HG03060 (cell line): Measurements from ENCODE around the gene ENAH.
"Not testable (repeated sequence)": the region's sequence is repeated elsewhere in the genome, so short reads cannot be mapped to it uniquely, and the experiment has no call there.

ENCODE experiments used
- ATAC-seq: cut with Tn5 transposase; IDR thresholded peaks from one replicate; pipeline ENCODE4 v1.9.1; 2021; ENCODE audit warnings: low read depth, moderate number of reproducible peaks; ENCODE audit not compliant: unreplicated experiment

ENAH gene

DNA sequence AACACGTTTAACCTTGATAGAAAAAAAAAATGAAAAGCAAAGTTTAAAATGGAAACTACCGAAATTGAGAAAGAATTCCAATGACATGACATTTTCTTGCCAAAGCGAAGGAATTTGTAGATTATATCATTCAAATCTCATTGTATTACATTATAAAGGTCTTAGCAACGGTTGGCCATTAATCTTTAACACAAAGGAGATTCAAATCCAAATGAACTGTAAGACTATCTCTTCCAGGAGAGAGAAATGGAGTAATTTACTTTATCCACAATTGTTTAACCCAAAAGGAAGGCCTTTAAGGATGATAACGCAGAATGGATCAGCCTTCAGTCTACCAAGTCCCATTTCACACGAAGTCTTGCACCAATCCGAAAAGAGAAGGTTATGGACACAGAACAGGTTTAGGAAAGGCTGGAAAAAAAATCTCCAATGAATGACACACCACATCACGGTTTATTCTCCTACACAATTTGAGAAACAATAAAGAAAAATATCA, 1.5 kb downstream of the ENAH start:
- ATAC-seq = no peak

DNA sequence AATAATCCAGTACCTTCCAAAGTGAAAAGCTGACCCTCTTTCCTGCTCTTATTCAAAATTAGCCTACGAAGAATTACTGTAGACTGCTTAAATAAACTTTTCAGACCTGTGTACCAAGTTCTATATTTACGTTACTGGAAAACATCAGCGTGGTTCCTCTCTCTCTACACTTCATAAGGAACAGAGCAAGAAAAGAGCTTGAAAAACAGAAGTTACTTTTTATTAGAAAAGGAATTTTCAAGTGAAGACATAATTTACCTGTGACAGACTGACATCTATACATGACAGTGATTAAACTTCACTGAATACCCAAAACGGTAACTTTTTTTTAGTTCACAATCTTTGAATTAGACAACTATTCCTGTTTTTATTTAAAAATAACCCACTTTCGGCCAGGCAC, 2.7 kb downstream of the ENAH start:
- no peak for ATAC-seq

DNA sequence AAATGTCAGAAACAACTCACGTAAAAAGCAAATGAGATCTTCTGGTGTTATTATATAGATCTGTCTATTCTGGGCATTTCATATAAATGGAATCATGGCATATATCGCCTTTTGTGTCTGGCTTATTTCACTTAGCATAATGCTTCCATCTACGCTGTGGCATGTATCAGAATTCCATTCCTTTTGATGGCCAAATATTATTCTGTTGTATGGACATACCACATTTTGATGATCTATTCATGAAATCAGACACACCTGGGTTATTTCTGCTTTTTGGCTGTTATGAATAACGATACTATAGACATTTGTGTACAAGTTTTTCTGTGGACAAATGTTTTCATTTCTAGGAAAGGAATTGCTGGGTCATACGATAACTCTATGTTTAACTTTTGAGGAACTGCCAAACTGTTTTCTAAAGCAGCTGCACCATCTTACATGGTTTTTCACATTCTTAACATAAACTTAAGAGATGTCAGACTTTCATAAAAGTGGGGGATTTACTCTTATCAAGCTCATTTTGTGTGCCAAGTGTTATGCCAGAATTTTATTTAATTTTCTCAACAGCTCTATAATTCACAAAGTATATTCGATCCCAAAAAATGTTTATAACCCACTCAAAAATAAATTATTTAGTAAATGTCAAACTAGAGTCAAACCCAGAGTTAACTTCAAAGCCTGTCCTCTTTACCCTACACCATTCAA, 7.6 kb downstream of the ENAH start:
- no peak for ATAC-seq

- ATAC-seq = no peak
These were observed 8.3 kb downstream of the ENAH start for GRCh38 chr1:225644666-225645065.

GRCh38 chr1:225642177-225642576, 10.7 kb downstream of the ENAH start:
- no peak for ATAC-seq

GRCh38 chr1:225638853-225639252, 14.1 kb downstream of the ENAH start:
- no peak for ATAC-seq

DNA sequence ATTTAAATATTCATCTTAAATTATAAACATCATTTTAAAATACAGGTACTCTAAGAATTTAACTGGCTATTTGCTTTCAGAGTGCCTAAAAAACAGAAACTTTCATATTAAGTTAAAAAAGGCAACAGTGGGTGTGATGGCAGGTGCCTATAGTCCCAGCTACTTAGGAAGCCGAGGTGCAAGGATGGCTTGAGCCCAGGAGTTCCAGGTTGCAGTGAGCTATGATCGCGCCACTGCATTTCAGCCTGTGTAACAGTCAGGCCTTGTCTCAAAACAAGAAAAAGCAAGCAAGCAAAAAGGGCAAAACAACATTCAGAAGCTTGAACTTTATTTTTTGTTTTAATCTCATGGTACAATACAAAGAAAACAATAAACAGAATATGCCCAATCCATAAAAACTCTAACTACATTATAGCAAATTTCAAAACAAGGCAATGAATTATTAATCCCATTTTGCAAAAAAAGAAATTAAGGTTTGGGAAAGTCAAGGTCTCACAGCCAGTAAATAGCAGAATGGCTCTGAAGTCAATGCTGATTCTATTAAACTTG, 15.2 kb downstream of the ENAH start:
- ATAC-seq = no peak

- ATAC-seq = not testable (repeated sequence)
These were observed 15.9 kb downstream of the ENAH start for GRCh38 chr1:225636992-225637391.

DNA sequence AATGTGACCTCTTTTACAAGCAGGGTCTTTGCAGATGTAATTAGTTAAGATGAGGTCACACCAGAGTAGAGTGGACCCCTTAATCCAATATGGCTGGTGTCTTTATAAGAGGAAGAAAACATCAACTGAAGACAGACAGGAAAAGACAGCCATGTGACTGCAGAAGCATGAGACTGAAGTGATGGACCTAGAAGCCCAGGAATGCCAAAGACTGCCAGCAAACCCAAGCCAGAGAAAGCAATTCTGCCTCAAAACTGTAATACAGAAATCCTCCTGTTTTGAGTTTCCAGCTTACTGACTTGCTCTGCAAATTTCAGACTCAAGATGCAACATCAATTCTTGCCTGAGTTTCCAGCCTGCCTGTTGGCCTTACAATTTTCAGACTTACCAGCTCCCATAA, 17.3 kb downstream of the ENAH start:
- no peak for ATAC-seq

GRCh38 chr1:225632836-225633235, 20.1 kb downstream of the ENAH start:
- ATAC-seq = not testable (repeated sequence)

DNA sequence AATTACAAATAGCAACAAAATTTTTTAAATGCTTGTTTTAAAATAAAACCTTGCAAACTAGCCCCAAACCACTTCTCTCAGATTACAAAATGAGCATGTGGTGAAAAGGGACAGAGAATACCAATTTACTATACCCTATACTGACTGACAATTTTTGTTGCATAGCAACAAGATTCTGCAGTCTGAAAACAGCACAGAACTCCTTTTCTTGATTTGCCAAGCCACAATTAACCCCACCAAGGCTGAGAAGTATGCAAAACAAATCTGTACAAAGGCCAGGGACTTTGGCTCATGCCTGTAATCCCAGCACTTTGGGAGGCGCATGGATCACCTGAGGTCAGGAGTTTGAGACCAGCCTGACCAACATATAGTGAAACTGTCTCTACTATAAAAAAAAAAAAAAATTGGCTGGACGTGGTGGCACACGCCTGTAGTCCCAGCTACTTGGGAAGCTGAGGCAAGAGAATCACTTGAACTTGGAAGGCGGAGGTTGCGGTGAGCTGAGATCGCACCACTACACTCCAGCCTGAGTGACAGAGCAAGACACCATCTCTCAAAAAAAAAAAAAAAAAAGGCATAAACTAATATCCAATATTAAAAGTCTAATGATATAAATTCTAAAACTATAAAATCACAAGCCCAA, 21.8 kb downstream of the ENAH start:
- ATAC-seq = no peak

GRCh38 chr1:225629483-225629882, 23.4 kb downstream of the ENAH start:
- ATAC-seq = no peak

- not testable (repeated sequence) for ATAC-seq
These were observed 24.1 kb downstream of the ENAH start for GRCh38 chr1:225628794-225629193.

DNA sequence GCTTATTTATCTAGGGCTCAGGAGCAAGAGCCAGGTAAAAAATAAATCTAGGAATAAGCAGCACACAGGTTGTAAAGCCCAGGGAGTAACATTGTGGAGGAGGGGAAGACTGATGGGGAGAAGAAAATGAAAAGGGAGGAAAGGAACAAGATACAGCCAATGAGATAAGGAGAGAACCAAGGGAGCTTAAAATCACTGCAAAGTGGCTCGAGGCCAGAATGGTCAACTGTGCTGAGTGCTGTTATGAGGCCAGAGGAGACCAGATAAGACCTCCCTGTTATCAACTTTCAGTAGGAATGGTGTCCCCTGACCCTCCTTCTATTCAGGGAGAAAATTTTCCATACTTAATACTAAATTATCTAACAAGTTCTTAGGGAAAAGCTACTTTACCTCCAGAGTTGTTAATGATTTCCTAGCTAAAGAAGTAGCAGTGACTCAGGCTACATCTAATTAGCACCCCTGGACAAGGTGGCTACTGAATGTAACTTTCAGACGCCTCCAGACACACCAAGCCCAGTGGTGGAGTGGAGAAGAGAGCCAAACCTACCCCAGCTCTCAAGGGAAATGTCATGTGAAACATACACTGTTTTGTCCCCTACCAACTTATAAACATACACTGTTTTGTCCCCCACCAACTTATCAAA, 25.5 kb downstream of the ENAH start:
- ATAC-seq = no peak

DNA sequence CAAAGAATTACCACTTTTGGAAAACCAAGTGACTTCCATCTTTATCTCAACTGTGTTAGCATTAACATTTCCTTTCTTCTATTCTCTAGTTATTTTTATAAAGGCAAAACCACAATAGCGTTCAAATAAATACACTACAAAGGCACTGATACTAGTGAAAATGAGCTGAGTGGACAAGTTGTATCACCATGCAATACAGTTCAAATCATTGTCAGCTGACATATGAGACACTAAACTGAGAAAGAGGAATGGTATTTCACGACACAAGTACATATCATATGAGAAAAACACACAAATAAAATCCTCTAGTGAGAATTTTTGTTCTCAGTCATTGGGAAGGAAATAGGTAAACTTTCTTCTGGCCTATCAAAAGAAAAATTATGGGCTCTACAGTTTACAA, 26.2 kb downstream of the ENAH start:
- ATAC-seq = no peak

- ATAC-seq = no peak
These were observed 35.0 kb downstream of the ENAH start for GRCh38 chr1:225617956-225618355.

- no peak for ATAC-seq
These were observed 35.4 kb downstream of the ENAH start for GRCh38 chr1:225617479-225617878.

DNA sequence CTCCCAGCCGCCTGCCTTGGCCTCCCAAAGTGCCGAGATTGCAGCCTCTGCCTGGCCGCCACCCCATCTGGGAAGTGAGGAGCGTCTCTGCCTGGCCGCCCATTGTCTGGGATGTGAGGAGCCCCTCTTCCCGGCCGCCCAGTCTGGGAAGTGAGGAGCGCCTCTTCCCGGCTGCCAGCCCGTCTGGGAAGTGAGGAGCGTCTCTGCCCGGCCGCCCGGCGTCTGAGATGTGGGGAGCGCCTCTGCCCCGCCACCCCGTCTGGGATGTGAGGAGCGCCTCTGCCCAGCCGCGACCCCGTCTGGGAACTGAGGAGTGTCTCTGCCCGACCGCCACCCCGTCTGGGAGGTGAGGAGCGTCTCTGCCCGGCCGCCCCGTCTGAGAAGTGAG, 37.5 kb downstream of the ENAH start:
- not testable (repeated sequence) for ATAC-seq

DNA sequence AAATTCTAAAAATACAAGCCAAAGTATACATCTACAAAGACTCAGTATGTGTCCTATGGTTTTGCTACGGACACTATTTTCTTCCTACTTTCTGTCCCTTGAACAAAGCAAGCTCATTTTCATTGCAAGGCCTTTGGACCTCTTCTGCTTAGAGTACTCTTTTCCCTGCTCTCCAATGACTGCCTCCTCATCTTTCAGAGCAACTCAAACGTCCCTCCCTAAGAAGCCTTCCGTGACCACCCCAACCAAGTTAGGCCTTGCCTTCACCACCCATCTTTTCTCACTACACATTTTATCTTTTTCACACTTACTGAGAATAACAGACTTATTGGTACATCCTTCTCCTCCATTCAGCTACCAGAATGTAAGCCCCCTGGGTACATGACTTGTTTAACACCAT, 39.9 kb downstream of the ENAH start:
- no peak for ATAC-seq

GRCh38 chr1:225612287-225612686, 40.6 kb downstream of the ENAH start:
- ATAC-seq = no peak

DNA sequence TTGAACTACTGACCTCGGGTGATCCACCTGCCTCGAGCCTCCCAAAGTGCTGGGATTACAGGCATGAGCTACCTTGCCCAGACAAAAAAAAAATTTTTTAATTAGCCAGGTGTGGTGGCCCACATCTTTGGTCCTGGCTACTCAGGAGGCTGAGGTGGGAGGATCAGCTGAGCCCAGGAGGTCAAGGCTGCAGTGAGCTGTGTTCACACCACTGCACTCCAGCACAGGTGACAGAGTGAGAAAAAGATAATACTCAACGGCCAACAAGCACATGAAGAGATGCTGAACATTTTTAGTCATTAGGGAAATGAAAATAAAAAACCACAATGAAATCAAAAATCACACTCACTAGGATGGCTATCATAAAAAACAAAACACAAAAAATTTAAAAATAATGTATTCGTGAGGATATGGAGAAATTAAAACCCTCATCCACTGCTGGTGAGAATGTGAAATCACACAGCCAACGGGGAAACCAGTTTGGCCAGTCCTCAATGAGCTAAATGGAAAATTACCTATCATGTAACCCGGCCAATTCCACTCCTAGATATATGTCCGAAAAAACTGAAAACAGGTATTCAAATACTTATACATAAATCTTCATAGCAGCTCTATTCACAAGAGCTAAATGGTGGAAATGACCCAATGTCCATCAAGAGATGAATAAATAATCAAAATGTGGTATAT, 41.2 kb downstream of the ENAH start:
- no peak for ATAC-seq
